ENCODE measurements around the gene ASPHD2.

GRCh38 chr22:26466196-26466595, 37.1 kb downstream of the ASPHD2 start:
- TF ChIP-seq POLR2A (IDR thresholded peaks at IDR 0.05) = no peak
- no peak for TF ChIP-seq CTCF (IDR thresholded peaks at IDR 0.05)
- TF ChIP-seq EP300 (IDR thresholded peaks at IDR 0.05) = no peak

All from tibial nerve (tissue), 4 donors.